Ishikawa (cell line): Measurements from ENCODE around the gene RRP1.

ENCODE experiments used
- EGR1 ChIP-seq: IDR thresholded peaks from 2 replicates; pipeline ENCODE4 v1.6.1; 2012
- EP300 ChIP-seq: IDR thresholded peaks from 2 replicates; pipeline ENCODE4 v1.6.1; 2012; ENCODE audit warnings: borderline replicate concordance
- MAX ChIP-seq: IDR thresholded peaks from 2 replicates; pipeline ENCODE4 v1.6.1; 2012
- NFIC ChIP-seq: IDR thresholded peaks from 2 replicates; pipeline ENCODE4 v1.6.1; 2012
- RAD21 ChIP-seq: IDR thresholded peaks from 2 replicates; pipeline ENCODE4 v1.6.1; 2012; ENCODE audit warnings: low read depth
- REST ChIP-seq: IDR thresholded peaks from 2 replicates; pipeline ENCODE4 v1.6.1; 2012; ENCODE audit warnings: low read depth, mild to moderate bottlenecking
- TAF1 ChIP-seq: IDR thresholded peaks from 2 replicates; pipeline ENCODE4 v1.6.1; 2012; ENCODE audit warnings: low read depth, mild to moderate bottlenecking
- USF1 ChIP-seq: IDR thresholded peaks from 2 replicates; pipeline ENCODE4 v1.6.1; 2012
- YY1 ChIP-seq: IDR thresholded peaks from 2 replicates; pipeline ENCODE4 v1.6.1; 2012; ENCODE audit warnings: low read depth

- no peak for TF ChIP-seq EGR1
- no peak for TF ChIP-seq MAX
- no peak for TF ChIP-seq YY1
- no peak for TF ChIP-seq NFIC
- TF ChIP-seq REST, result no peak
- no peak for TF ChIP-seq USF1
- TF ChIP-seq TAF1, result no peak
- TF ChIP-seq EP300, result no peak
- TF ChIP-seq RAD21, result no peak
Measured at GRCh38 chr21:43777953-43778352, 11.4 kb upstream of the RRP1 start.
